Measurements from ENCODE around the gene SLC12A7.

DNA sequence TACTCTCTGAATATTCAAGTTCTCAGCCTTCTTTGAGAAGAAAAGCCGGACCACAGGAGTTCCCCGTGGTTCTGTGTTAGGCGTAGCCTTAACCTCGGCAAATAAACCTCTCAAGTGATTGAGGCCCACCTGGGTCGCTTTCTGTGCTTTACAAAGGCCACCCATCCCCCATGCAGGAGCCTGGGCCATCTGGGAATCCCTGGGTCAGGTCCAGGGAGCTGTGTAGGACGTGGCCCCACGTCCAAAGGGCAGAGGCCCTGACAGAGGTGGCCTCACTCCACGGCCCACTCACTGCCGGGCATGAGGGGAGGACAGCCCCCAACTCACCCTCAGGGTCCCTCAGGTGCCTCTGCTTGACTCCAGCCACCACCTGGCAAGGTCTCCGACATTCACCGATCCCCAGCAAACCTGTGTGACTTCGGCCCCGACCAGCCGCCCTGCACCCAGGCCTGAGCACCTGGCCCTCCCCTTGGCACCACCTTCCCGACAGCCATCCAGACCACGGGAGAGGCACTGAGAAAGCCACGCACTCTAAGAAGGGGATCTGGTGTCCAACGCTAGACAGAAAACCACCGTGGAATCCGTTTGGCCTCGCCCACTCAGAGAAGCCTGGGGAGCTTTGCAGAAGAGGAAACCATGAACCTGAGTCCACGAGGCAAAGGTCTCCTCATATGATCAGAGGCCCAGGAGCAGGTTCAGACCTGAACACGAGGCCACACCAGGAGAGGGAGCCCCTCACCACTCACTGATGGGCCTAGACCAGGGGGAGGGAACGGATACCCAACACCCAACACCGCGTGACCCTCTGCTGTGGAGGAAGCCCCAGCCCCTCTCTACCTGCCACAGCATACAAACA, 4.5 kb downstream of the SLC12A7 start:
- TF ChIP-seq SNRNP70 (IDR thresholded peaks at IDR 0.05; ENCODE audit: low read depth, low read length) (no peak), POLR2A (IDR thresholded peaks at IDR 0.05; ENCODE audit: insufficient read depth in 1 of 2, low read depth in 2 of 2, low read length in 2 of 2) (peak in 1 of 2 experiments; percentile 35; a peak in 2 of 4 replicates), BHLHE40 (IDR thresholded peaks at IDR 0.05; ENCODE audit: low read length) (peak; percentile 30; the same call in 1 of the 2 replicates), ZNF431 (CRISPR knock-in tag; IDR thresholded peaks at IDR 0.05; ENCODE audit: borderline replicate concordance, low read depth) (peak; percentile 20; the same call in 1 of the 2 replicates), RAD21 (CRISPR knock-in tag; IDR thresholded peaks at IDR 0.05) (peak; percentile 73), ZNF207 (IDR thresholded peaks at IDR 0.05; ENCODE audit: borderline replicate concordance) (no peak), ZNF274 (CRISPR knock-in tag; IDR thresholded peaks at IDR 0.05) (peak; percentile 37; the same call in 1 of the 2 replicates)
- TF ChIP-seq, protein P1, sequence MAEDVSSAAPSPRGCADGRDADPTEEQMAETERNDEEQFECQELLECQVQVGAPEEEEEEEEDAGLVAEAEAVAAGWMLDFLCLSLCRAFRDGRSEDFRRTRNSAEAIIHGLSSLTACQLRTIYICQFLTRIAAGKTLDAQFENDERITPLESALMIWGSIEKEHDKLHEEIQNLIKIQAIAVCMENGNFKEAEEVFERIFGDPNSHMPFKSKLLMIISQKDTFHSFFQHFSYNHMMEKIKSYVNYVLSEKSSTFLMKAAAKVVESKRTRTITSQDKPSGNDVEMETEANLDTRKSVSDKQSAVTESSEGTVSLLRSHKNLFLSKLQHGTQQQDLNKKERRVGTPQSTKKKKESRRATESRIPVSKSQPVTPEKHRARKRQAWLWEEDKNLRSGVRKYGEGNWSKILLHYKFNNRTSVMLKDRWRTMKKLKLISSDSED (CRISPR knock-in tag; IDR thresholded peaks at IDR 0.05): no peak
- TF ChIP-seq, protein P2, sequence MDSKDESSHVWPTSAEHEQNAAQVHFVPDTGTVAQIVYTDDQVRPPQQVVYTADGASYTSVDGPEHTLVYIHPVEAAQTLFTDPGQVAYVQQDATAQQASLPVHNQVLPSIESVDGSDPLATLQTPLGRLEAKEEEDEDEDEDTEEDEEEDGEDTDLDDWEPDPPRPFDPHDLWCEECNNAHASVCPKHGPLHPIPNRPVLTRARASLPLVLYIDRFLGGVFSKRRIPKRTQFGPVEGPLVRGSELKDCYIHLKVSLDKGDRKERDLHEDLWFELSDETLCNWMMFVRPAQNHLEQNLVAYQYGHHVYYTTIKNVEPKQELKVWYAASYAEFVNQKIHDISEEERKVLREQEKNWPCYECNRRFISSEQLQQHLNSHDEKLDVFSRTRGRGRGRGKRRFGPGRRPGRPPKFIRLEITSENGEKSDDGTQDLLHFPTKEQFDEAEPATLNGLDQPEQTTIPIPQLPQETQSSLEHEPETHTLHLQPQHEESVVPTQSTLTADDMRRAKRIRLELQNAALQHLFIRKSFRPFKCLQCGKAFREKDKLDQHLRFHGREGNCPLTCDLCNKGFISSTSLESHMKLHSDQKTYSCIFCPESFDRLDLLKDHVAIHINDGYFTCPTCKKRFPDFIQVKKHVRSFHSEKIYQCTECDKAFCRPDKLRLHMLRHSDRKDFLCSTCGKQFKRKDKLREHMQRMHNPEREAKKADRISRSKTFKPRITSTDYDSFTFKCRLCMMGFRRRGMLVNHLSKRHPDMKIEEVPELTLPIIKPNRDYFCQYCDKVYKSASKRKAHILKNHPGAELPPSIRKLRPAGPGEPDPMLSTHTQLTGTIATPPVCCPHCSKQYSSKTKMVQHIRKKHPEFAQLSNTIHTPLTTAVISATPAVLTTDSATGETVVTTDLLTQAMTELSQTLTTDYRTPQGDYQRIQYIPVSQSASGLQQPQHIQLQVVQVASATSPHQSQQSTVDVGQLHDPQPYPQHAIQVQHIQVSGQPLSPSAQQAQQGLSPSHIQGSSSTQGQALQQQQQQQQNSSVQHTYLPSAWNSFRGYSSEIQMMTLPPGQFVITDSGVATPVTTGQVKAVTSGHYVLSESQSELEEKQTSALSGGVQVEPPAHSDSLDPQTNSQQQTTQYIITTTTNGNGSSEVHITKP (CRISPR knock-in tag; IDR thresholded peaks at IDR 0.05; ENCODE audit: low read depth): 0 out of 2 replicates have a peak, but pooled peaks have one; percentile 20
- TF ChIP-seq, protein P3, sequence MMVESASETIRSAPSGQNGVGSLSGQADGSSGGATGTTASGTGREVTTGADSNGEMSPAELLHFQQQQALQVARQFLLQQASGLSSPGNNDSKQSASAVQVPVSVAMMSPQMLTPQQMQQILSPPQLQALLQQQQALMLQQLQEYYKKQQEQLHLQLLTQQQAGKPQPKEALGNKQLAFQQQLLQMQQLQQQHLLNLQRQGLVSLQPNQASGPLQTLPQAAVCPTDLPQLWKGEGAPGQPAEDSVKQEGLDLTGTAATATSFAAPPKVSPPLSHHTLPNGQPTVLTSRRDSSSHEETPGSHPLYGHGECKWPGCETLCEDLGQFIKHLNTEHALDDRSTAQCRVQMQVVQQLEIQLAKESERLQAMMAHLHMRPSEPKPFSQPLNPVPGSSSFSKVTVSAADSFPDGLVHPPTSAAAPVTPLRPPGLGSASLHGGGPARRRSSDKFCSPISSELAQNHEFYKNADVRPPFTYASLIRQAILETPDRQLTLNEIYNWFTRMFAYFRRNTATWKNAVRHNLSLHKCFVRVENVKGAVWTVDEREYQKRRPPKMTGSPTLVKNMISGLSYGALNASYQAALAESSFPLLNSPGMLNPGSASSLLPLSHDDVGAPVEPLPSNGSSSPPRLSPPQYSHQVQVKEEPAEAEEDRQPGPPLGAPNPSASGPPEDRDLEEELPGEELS (CRISPR knock-in tag; IDR thresholded peaks at IDR 0.05): peak; percentile 14; the same call in 1 of the 2 replicates
- TF ChIP-seq, protein P4, sequence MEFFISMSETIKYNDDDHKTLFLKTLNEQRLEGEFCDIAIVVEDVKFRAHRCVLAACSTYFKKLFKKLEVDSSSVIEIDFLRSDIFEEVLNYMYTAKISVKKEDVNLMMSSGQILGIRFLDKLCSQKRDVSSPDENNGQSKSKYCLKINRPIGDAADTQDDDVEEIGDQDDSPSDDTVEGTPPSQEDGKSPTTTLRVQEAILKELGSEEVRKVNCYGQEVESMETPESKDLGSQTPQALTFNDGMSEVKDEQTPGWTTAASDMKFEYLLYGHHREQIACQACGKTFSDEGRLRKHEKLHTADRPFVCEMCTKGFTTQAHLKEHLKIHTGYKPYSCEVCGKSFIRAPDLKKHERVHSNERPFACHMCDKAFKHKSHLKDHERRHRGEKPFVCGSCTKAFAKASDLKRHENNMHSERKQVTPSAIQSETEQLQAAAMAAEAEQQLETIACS (CRISPR knock-in tag; IDR thresholded peaks at IDR 0.05): no peak
- TF ChIP-seq, protein P5, sequence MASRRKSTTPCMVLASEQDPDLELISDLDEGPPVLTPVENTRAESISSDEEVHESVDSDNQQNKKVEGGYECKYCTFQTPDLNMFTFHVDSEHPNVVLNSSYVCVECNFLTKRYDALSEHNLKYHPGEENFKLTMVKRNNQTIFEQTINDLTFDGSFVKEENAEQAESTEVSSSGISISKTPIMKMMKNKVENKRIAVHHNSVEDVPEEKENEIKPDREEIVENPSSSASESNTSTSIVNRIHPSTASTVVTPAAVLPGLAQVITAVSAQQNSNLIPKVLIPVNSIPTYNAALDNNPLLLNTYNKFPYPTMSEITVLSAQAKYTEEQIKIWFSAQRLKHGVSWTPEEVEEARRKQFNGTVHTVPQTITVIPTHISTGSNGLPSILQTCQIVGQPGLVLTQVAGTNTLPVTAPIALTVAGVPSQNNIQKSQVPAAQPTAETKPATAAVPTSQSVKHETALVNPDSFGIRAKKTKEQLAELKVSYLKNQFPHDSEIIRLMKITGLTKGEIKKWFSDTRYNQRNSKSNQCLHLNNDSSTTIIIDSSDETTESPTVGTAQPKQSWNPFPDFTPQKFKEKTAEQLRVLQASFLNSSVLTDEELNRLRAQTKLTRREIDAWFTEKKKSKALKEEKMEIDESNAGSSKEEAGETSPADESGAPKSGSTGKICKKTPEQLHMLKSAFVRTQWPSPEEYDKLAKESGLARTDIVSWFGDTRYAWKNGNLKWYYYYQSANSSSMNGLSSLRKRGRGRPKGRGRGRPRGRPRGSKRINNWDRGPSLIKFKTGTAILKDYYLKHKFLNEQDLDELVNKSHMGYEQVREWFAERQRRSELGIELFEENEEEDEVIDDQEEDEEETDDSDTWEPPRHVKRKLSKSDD (CRISPR knock-in tag; IDR thresholded peaks at IDR 0.05; ENCODE audit: low read depth): peak; percentile 79; the same call in 1 of the 2 replicates
